ENCODE measurements around the gene EDC3. TPM values are rescaled to one million over a fixed set of nuclear protein-coding genes. Genes with fewer than 3 reads are reported as not detected.

The EDC3 gene
- total RNA-seq, 2 donors from 2014 or later = 44.5 to 48.3 TPM

DNA sequence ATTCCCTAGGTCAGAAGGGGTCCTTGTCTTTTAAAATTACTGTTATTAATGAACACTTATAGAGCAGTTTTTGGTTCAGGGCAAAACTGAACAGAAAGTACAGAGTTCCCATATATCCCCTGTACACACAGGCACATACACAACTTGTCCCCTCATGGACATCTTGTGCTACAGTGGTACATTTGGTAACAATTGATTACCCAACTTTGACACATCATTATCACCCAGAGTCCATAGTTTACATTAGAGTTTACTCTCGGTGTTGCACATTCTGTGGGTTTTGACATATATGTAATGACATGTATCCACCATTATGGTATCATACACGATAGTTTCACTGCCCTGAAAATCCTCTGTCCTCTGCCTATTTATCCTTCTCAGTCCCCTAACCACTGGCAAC lies 984 bp upstream of the EDC3 start:
- peaks cover 34% of the 10 kb centered on the region for H3K27me3 ChIP-seq (ENCODE audit: control insufficient read depth, insufficient read depth, low read length, poor library complexity, severe bottlenecking)
- no peak for DNase-seq
- whole genome bisulfite sequencing, 2 experiments (ENCODE audit: insufficient coverage in 1 of 2, insufficient read length in 1 of 2) = 40 to 67% methylated on average over 1 to 2 of the region's 2 CpGs
- peaks cover 8% of the 10 kb centered on the region for H3K4me1 Mint-ChIP-seq
- peak overlapping the region; percentile 98 for H3K4me3 Mint-ChIP-seq
- no peak overlapping the region for H3K27ac ChIP-seq (ENCODE audit: low read depth, low read length)
- no peaks in the 10 kb centered on the region for H3K36me3 ChIP-seq (ENCODE audit: control insufficient read depth, insufficient read depth, low read length)
- H3K36me3 Mint-ChIP-seq (ENCODE audit: low read depth) = no peaks in the 10 kb centered on the region
- peak overlapping the region; percentile 93 for H3K4me3 ChIP-seq (ENCODE audit: low read length)
- no peak overlapping the region for H3K9ac ChIP-seq (ENCODE audit: extremely low read depth, low read length, poor library complexity, severe bottlenecking)
- H3K27me3 Mint-ChIP-seq (ENCODE audit: insufficient read depth) = peaks cover 34% of the 10 kb centered on the region
- H3K9me3 Mint-ChIP-seq = no peaks in the 10 kb centered on the region
- no peaks in the 10 kb centered on the region for H3K9me3 ChIP-seq (ENCODE audit: control insufficient read depth, low read length)
- no peak for TF ChIP-seq CTCF (conservative IDR thresholded peaks at IDR 0.05)
- H3K27ac Mint-ChIP-seq = no peak overlapping the region
- H3K4me1 ChIP-seq (ENCODE audit: control insufficient read depth, insufficient read depth, low read length) = no peaks in the 10 kb centered on the region

- no peaks in the 10 kb centered on the region for H3K4me1 ChIP-seq (ENCODE audit: control insufficient read depth, insufficient read depth, low read length)
- H3K4me1 Mint-ChIP-seq = peaks cover 8% of the 10 kb centered on the region
- no peak overlapping the region for H3K27ac ChIP-seq (ENCODE audit: low read depth, low read length)
- peak overlapping the region; percentile 90 for H3K9ac ChIP-seq (ENCODE audit: extremely low read depth, low read length, poor library complexity, severe bottlenecking)
- no peaks in the 10 kb centered on the region for H3K9me3 ChIP-seq (ENCODE audit: control insufficient read depth, low read length)
- H3K27me3 Mint-ChIP-seq (ENCODE audit: insufficient read depth) = peaks cover 29% of the 10 kb centered on the region
- H3K4me3 ChIP-seq (ENCODE audit: low read length) = peak overlapping the region; percentile 93
- TF ChIP-seq CTCF (conservative IDR thresholded peaks at IDR 0.05) = no peak
- H3K36me3 Mint-ChIP-seq (ENCODE audit: low read depth) = no peaks in the 10 kb centered on the region
- H3K9me3 Mint-ChIP-seq = no peaks in the 10 kb centered on the region
- H3K4me3 Mint-ChIP-seq = peak overlapping the region; percentile 98
- no peaks in the 10 kb centered on the region for H3K36me3 ChIP-seq (ENCODE audit: control insufficient read depth, insufficient read depth, low read length)
- no peak for DNase-seq
- H3K27ac Mint-ChIP-seq = peak overlapping the region; percentile 100
- WGBS, 2 experiments (ENCODE audit: insufficient coverage in 1 of 2, insufficient read length in 1 of 2) = 12 to 29% methylated on average over 5 to 10 of the region's 10 CpGs
- H3K27me3 ChIP-seq (ENCODE audit: control insufficient read depth, insufficient read depth, low read length, poor library complexity, severe bottlenecking) = peaks cover 30% of the 10 kb centered on the region
These were observed 540 bp upstream of the EDC3 start for GRCh38 chr15:74696398-74696729.

- Histone ChIP-seq H3K36me3 (ENCODE audit: control insufficient read depth, insufficient read depth, low read length) (peaks cover 12% of the 10 kb centered on the region), H3K4me3 (ENCODE audit: low read length) (no peak overlapping the region), H3K9ac (ENCODE audit: extremely low read depth, low read length, poor library complexity, severe bottlenecking) (no peak overlapping the region), H3K4me1 (ENCODE audit: control insufficient read depth, insufficient read depth, low read length) (no peaks in the 10 kb centered on the region), H3K27me3 (ENCODE audit: control insufficient read depth, insufficient read depth, low read length, poor library complexity, severe bottlenecking) (peaks cover 3% of the 10 kb centered on the region), H3K27ac (ENCODE audit: low read depth, low read length) (no peak overlapping the region), H3K9me3 (ENCODE audit: control insufficient read depth, low read length) (no peaks in the 10 kb centered on the region)
- TF ChIP-seq CTCF (conservative IDR thresholded peaks at IDR 0.05) = no peak
- no peak for DNase-seq
- H3K36me3 Mint-ChIP-seq (ENCODE audit: low read depth) = peaks cover 15% of the 10 kb centered on the region
- no peak overlapping the region for H3K27ac Mint-ChIP-seq
- peaks cover 8% of the 10 kb centered on the region for H3K4me1 Mint-ChIP-seq
- H3K27me3 Mint-ChIP-seq (ENCODE audit: insufficient read depth) = no peaks in the 10 kb centered on the region
- WGBS, 2 experiments (ENCODE audit: insufficient coverage in 1 of 2, insufficient read length in 1 of 2) = 75 to 100% methylated on average over 1 of the region's 1 CpG
- no peak overlapping the region for H3K4me3 Mint-ChIP-seq
- no peaks in the 10 kb centered on the region for H3K9me3 Mint-ChIP-seq
These were observed 3.5 kb downstream of the EDC3 start for GRCh38 chr15:74692327-74692726.
